ENCODE data around the gene LRP1.

GRCh38 chr12:57185906-57186508 is 57.7 kb downstream of the LRP1 start:
- TF ChIP-seq POLR2AphosphoS5 (IDR thresholded peaks at IDR 0.05; ENCODE audit: low read depth, low read length) (no peak), POLR2A (IDR thresholded peaks at IDR 0.05; ENCODE audit: low read depth, low read length) (no peak), TAF1 (IDR thresholded peaks at IDR 0.05; ENCODE audit: borderline replicate concordance, low read depth, low read length) (no peak)

All from GM12892 (cell line).